Measurements from ENCODE around the gene DMTF1.
"Not testable (repeated sequence)": the region's sequence is repeated elsewhere in the genome, so short reads cannot be mapped to it uniquely, and the experiment has no call there.

DMTF1 gene

GRCh38 chr7:87113077-87113476, 39.2 kb upstream of the DMTF1 start:
- no peak overlapping the region for H3K27ac ChIP-seq
- TF ChIP-seq CTCF (IDR thresholded peaks at IDR 0.05) (no peak), ZFX (IDR thresholded peaks at IDR 0.05; ENCODE audit: borderline replicate concordance) (no peak)

- not testable (repeated sequence) for H3K27ac ChIP-seq
Observed at GRCh38 chr7:87113904-87114303, 38.3 kb upstream of the DMTF1 start.

- not testable (repeated sequence) for H3K27ac ChIP-seq
Observed at GRCh38 chr7:87115772-87116171, 36.5 kb upstream of the DMTF1 start.

- no peak overlapping the region for H3K27ac ChIP-seq
- TF ChIP-seq CTCF (IDR thresholded peaks at IDR 0.05), result no peak
- TF ChIP-seq ZFX (IDR thresholded peaks at IDR 0.05; ENCODE audit: borderline replicate concordance), result no peak
Observed at GRCh38 chr7:87116315-87116714, 35.9 kb upstream of the DMTF1 start.

DNA sequence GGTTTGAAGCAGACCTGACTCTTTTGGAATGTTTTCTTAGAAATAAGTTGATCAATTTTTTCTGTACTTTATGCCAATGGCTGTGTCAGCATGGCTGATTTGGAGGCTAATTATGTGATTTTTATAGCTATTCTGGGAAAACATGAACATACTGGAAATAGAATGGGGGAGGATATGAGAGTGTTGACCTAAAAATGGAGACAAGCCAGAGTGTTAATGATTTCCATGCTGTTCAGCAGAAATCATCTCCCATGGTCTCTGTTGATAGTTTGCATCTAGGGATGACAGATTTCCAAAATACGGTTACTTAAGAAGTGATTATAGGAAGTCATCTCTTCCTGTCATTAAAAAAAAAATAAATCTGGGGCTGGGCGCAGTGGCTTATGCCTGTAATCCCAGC, 32.7 kb upstream of the DMTF1 start:
- H3K27ac ChIP-seq, result no peak overlapping the region
- TF ChIP-seq CTCF (IDR thresholded peaks at IDR 0.05) (no peak), ZFX (IDR thresholded peaks at IDR 0.05; ENCODE audit: borderline replicate concordance) (no peak)

- no peak for TF ChIP-seq CTCF (IDR thresholded peaks at IDR 0.05)
- TF ChIP-seq ZFX (IDR thresholded peaks at IDR 0.05; ENCODE audit: borderline replicate concordance), result no peak
- no peak overlapping the region for H3K27ac ChIP-seq
Observed at GRCh38 chr7:87123105-87123504, 29.1 kb upstream of the DMTF1 start.

GRCh38 chr7:87127019-87127418, 25.2 kb upstream of the DMTF1 start:
- no peak overlapping the region for H3K27ac ChIP-seq
- TF ChIP-seq CTCF (IDR thresholded peaks at IDR 0.05), result no peak
- TF ChIP-seq ZFX (IDR thresholded peaks at IDR 0.05; ENCODE audit: borderline replicate concordance), result no peak

DNA sequence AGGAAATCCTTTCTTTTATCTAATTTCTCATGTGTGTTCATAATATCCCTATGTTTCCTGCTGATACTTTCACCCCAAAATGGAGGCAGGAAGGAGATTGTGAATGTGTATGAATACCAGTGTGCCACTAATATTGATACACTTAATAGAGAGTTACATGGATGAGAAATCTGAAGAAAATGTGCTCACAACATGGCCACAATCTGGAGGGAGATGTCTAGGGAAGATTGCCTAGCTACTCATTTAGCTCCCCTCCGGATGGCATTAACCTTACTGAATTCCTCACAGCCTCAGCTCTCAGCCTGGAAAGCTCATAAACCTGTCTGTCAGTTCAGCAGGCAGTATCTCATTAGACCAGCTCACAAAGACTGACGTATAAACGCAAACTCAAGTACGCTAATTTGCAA, 23.4 kb upstream of the DMTF1 start:
- TF ChIP-seq CTCF (IDR thresholded peaks at IDR 0.05), result no peak
- no peak for TF ChIP-seq ZFX (IDR thresholded peaks at IDR 0.05; ENCODE audit: borderline replicate concordance)
- H3K27ac ChIP-seq, result no peak overlapping the region

DNA sequence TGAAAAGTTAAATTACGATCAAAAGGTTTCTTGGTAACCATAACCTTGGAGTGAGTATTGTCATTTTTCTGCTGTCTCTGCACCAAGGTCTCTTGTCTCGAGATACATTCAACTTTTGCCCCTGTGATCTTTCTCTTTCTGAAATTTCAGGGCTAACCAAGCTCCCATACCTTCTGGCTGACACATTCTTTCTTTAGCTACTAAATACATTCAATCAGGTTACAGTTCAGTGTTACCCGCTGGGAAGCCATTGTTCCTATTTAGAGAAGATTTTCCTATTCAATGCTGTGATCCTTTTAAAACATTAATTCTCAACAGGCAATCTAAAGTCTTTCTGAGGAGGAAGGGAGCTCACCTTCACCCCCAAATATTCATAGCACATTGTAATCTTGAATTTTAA, 22.9 kb upstream of the DMTF1 start:
- no peak overlapping the region for H3K27ac ChIP-seq
- TF ChIP-seq ZFX (IDR thresholded peaks at IDR 0.05; ENCODE audit: borderline replicate concordance) (no peak), CTCF (IDR thresholded peaks at IDR 0.05) (no peak)

All from 22Rv1 (cell line).